Endothelial cell (in vitro differentiated cells): ENCODE results near the gene RBM8A. TPM values are rescaled to one million over a fixed set of nuclear protein-coding genes. Genes with fewer than 3 reads are reported as not detected.

Source experiments
- DNase-seq: peaks from one replicate; pipeline ENCODE4 v3.0.0; 2021; ENCODE audit warnings: low spot score
- H3K27ac Mint-ChIP-seq: one replicate; pipeline ENCODE4 v1.8.0; 2021; ENCODE audit warnings: mixed read lengths, inconsistent platforms; ENCODE audit not compliant: unreplicated experiment
- H3K27me3 Mint-ChIP-seq: one replicate; pipeline ENCODE4 v1.8.0; 2021; ENCODE audit warnings: mild to moderate bottlenecking, moderate library complexity, mixed read lengths, inconsistent platforms; ENCODE audit not compliant: unreplicated experiment
- H3K36me3 Mint-ChIP-seq: one replicate; pipeline ENCODE4 v1.8.0; 2021; ENCODE audit warnings: mild to moderate bottlenecking, low read depth, mixed read lengths, inconsistent platforms; ENCODE audit not compliant: unreplicated experiment
- H3K4me1 Mint-ChIP-seq: one replicate; pipeline ENCODE4 v1.8.0; 2021; ENCODE audit warnings: mild to moderate bottlenecking, mixed read lengths, inconsistent platforms; ENCODE audit not compliant: unreplicated experiment
- H3K4me3 Mint-ChIP-seq: one replicate; pipeline ENCODE4 v1.8.0; 2021; ENCODE audit warnings: mild to moderate bottlenecking, mixed read lengths, inconsistent platforms; ENCODE audit not compliant: unreplicated experiment
- H3K9me3 Mint-ChIP-seq: one replicate; pipeline ENCODE4 v1.8.0; 2021; ENCODE audit warnings: mixed read lengths, inconsistent platforms; ENCODE audit not compliant: unreplicated experiment
- CTCF ChIP-seq: fragments of 200-600 bp; sonication (generic); IDR thresholded peaks from one replicate; pipeline ENCODE4 v1.5.0; 2021; ENCODE audit warnings: antibody characterized with exemption; ENCODE audit not compliant: unreplicated experiment
- total RNA-seq: library from RNA; stranded (reverse); fragmentation: NEBNext Ultra II Directional; extraction: Animal tissue kit (Norgen Biotek cat#: 25700); gene quantifications from one replicate; pipeline ENCODE4 v1.2.1, GENCODE V29; 2021; ENCODE audit not compliant: unreplicated experiment

RBM8A gene
- total RNA-seq, 1 donor from 2014 or later: 213 TPM

GRCh38 chr1:145956361-145956760 is 29.1 kb upstream of the RBM8A start:
- Mint-ChIP-seq H3K27ac (peak overlapping the region; percentile 92), H3K9me3 (no peaks in the 10 kb centered on the region), H3K4me3 (peak overlapping the region; percentile 96), H3K27me3 (peaks cover 17% of the 10 kb centered on the region), H3K4me1 (peaks cover 56% of the 10 kb centered on the region), H3K36me3 (peaks cover 9% of the 10 kb centered on the region)
- TF ChIP-seq CTCF: no peak
- DNase-seq: no peak

- H3K9me3 Mint-ChIP-seq: no peaks in the 10 kb centered on the region
- peaks cover 12% of the 10 kb centered on the region for H3K27me3 Mint-ChIP-seq
- peaks cover 56% of the 10 kb centered on the region for H3K4me1 Mint-ChIP-seq
- no peak for TF ChIP-seq CTCF
- peak overlapping the region; percentile 18 for H3K4me3 Mint-ChIP-seq
- DNase-seq: no peak
- H3K27ac Mint-ChIP-seq: peak overlapping the region; percentile 53
- H3K36me3 Mint-ChIP-seq: peaks cover 12% of the 10 kb centered on the region
These were observed 28.2 kb upstream of the RBM8A start for GRCh38 chr1:145955436-145955835.

- H3K27ac Mint-ChIP-seq: no peak overlapping the region
- peaks cover 16% of the 10 kb centered on the region for H3K36me3 Mint-ChIP-seq
- no peak overlapping the region for H3K4me3 Mint-ChIP-seq
- DNase-seq: no peak
- peaks cover 47% of the 10 kb centered on the region for H3K4me1 Mint-ChIP-seq
- H3K27me3 Mint-ChIP-seq: peaks cover 3% of the 10 kb centered on the region
- no peaks in the 10 kb centered on the region for H3K9me3 Mint-ChIP-seq
- TF ChIP-seq CTCF: no peak
These were observed 26.6 kb upstream of the RBM8A start for GRCh38 chr1:145953861-145954260.

- TF ChIP-seq CTCF: no peak
- Mint-ChIP-seq H3K4me3 (no peak overlapping the region), H3K4me1 (peaks cover 39% of the 10 kb centered on the region), H3K27ac (no peak overlapping the region), H3K27me3 (peaks cover 2% of the 10 kb centered on the region), H3K9me3 (no peaks in the 10 kb centered on the region), H3K36me3 (peaks cover 21% of the 10 kb centered on the region)
- no peak for DNase-seq
These were observed 25.6 kb upstream of the RBM8A start for GRCh38 chr1:145952903-145953302.

- Mint-ChIP-seq H3K4me1 (peaks cover 30% of the 10 kb centered on the region), H3K36me3 (peaks cover 30% of the 10 kb centered on the region), H3K27ac (no peak overlapping the region), H3K27me3 (peaks cover 2% of the 10 kb centered on the region), H3K9me3 (no peaks in the 10 kb centered on the region), H3K4me3 (peak overlapping the region; percentile 58)
- DNase-seq: no peak
- TF ChIP-seq CTCF: no peak
These were observed 24.2 kb upstream of the RBM8A start for GRCh38 chr1:145951526-145951925.
